K562 (cell line): ENCODE data around the gene IL12RB2. TPM values are rescaled to one million over a fixed set of nuclear protein-coding genes. Genes with fewer than 3 reads are reported as not detected.

Experiments used
- ADNP ChIP-seq: fragments of 200-800 bp; sonication (Bioruptor generic); IDR thresholded peaks from 2 replicates; pipeline ENCODE4 v1.6.1; 2016; ENCODE audit warnings: missing genetic modification characterization, missing compliant biosample characterization
- ARID3A ChIP-seq: IDR thresholded peaks from 2 replicates; pipeline ENCODE4 v1.6.1; 2012; ENCODE audit warnings: low read depth, low read length, improper control_type of control experiment, borderline replicate concordance
- CHCHD3 ChIP-seq: fragments of 250-450 bp; sonication (Bioruptor Pico); IDR thresholded peaks from 2 replicates; pipeline ENCODE4 v2.1.2; 2022; ENCODE audit warnings: mild to moderate bottlenecking
- CREM ChIP-seq: IDR thresholded peaks from 2 replicates; pipeline ENCODE4 v1.6.1; 2014; ENCODE audit warnings: antibody characterized with exemption, low read depth
- CTCF ChIP-seq, 3 experiments: IDR thresholded peaks in 2 of 3; conservative IDR thresholded peaks in 1 of 3; 2 replicates each; pipeline ENCODE4 v1.5.1; 2011 to 2012; ENCODE audit warnings: low read length in 3 of 3, mild to moderate bottlenecking in 3 of 3, control low read depth in 2 of 3, improper control_type of control experiment in 1 of 3, inconsistent platforms in 1 of 3, low read depth in 1 of 3, mixed read lengths in 1 of 3, moderate library complexity in 1 of 3; ENCODE audit not compliant: insufficient read depth in 2 of 3
- E2F3 ChIP-seq: fragments of 250-450 bp; sonication (Bioruptor Pico); IDR thresholded peaks from 2 replicates; pipeline ENCODE4 v1.4.0; 2020; ENCODE audit warnings: mild to moderate bottlenecking
- EGR1 ChIP-seq: fragments of 450-650 bp; conservative IDR thresholded peaks from 2 replicates; pipeline ENCODE4 v1.6.1; 2017; ENCODE audit warnings: mild to moderate bottlenecking
- ETV1 ChIP-seq: fragments of 450-650 bp; conservative IDR thresholded peaks from 2 replicates; pipeline ENCODE4 v1.6.1; 2016; ENCODE audit warnings: missing genetic modification characterization, control low read depth, low read depth, missing compliant biosample characterization
- FOSL1 ChIP-seq: fragments of 200-800 bp; sonication (Bioruptor generic); conservative IDR thresholded peaks from 2 replicates; pipeline ENCODE4 v1.6.1; 2016; ENCODE audit warnings: missing genetic modification characterization, missing compliant biosample characterization
- HCFC1 ChIP-seq: IDR thresholded peaks from 2 replicates; pipeline ENCODE4 v1.6.1; 2012; ENCODE audit warnings: low read depth, low read length, improper control_type of control experiment
- LCOR ChIP-seq: sonication (generic); formaldehyde crosslinking; IDR thresholded peaks from 2 replicates; pipeline ENCODE4 v1.8.0; 2022; ENCODE audit warnings: mild to moderate bottlenecking, missing genetic modification reagents
- MAFF ChIP-seq: IDR thresholded peaks from 2 replicates; pipeline ENCODE4 v1.6.1; 2012; ENCODE audit warnings: low read length, improper control_type of control experiment
- MNT ChIP-seq, 2 experiments: fragments of 450-650 bp; conservative IDR thresholded peaks; 2 replicates each; pipeline ENCODE4 v1.6.1; 2017; ENCODE audit warnings: mild to moderate bottlenecking in 2 of 2, moderate library complexity in 2 of 2
- NCOA4 ChIP-seq: fragments of 450-650 bp; IDR thresholded peaks from 2 replicates; pipeline ENCODE4 v1.6.1; 2018; ENCODE audit warnings: mild to moderate bottlenecking; ENCODE audit not compliant: partially characterized antibody
- NELFE ChIP-seq: IDR thresholded peaks from 2 replicates; pipeline ENCODE4 v1.6.1; 2011; ENCODE audit warnings: mild to moderate bottlenecking; ENCODE audit not compliant: insufficient read depth, insufficient read length
- NFIC ChIP-seq: fragments of 450-650 bp; IDR thresholded peaks from 2 replicates; pipeline ENCODE4 v1.6.1; 2017; ENCODE audit warnings: mild to moderate bottlenecking, inconsistent platforms
- PHF20 ChIP-seq: fragments of 450-650 bp; IDR thresholded peaks from 2 replicates; pipeline ENCODE4 v1.6.1; 2018; ENCODE audit not compliant: partially characterized antibody
- RBM25 ChIP-seq: fragments of 200-400 bp; formaldehyde crosslinking; IDR thresholded peaks from 2 replicates; pipeline ENCODE4 v1.6.1; 2018; ENCODE audit warnings: low read length, low read depth, moderate library complexity; ENCODE audit not compliant: severe bottlenecking
- SRSF9 ChIP-seq: fragments of 200-400 bp; formaldehyde crosslinking; IDR thresholded peaks from 2 replicates; pipeline ENCODE4 v1.6.1; 2017; ENCODE audit warnings: low read depth, low read length, borderline replicate concordance
- TFAM ChIP-seq: fragments of 250-450 bp; sonication (Bioruptor Pico); conservative IDR thresholded peaks from 2 replicates; pipeline ENCODE4 v1.5.0; 2021; ENCODE audit warnings: mild to moderate bottlenecking, moderate library complexity
- THRA ChIP-seq: fragments of 450-650 bp; IDR thresholded peaks from 2 replicates; pipeline ENCODE4 v1.6.1; 2017; ENCODE audit warnings: mild to moderate bottlenecking, moderate library complexity
- THRAP3 ChIP-seq: fragments of 450-650 bp; IDR thresholded peaks from 2 replicates; pipeline ENCODE4 v1.6.1; 2016; ENCODE audit warnings: mild to moderate bottlenecking, inconsistent platforms, borderline replicate concordance
- ZNF584 ChIP-seq: fragments of 200-800 bp; sonication (Bioruptor generic); IDR thresholded peaks from 2 replicates; pipeline ENCODE4 v1.6.1; 2016; ENCODE audit warnings: low read depth, mild to moderate bottlenecking, missing genetic modification characterization, missing compliant biosample characterization
- polyA plus RNA-seq, 8 experiments: library from polyadenylated mRNA; depleted of rRNA in 4 of 8; stranded (reverse) in 5 of 8; unstranded in 3 of 8; fragments of >200 nt; fragmentation: Nextera tagmentation in 2 of 8; fragmentation: Illumina TruSeq in 1 of 8; extraction: Ambion mirVana in 2 of 8; extraction: Trizol in 1 of 8; gene quantifications; 2 replicates each; pipeline versions ENCODE4 v1.2.1 to v1.2.3, GENCODE V29; 2011 to 2014; ENCODE audit warnings: inconsistent platforms in 1 of 8, missing spikeins in 1 of 8
- total RNA-seq, 7 experiments: library from RNA; depleted of rRNA in 6 of 7; stranded (reverse); fragments of >200 nt in 6 of 7; fragmentation: Illumina TruSeq in 2 of 7; extraction: Trizol in 2 of 7; gene quantifications; 2 replicates each; pipeline versions ENCODE4 v1.2.1 to v1.2.3, GENCODE V29; 2011 to 2021; ENCODE audit warnings: low replicate concordance in 1 of 7

Gene IL12RB2
- total and polyA plus RNA-seq, 9 of the 15 experiments (the other 6 are each of a cell fraction or from before 2014, with no cell fraction given) = 0.39 to 3.3 (median 1.9) TPM

- no peak for TF ChIP-seq ARID3A
- 0 out of 2 replicates have a peak, but pooled peaks have one; percentile 36 for TF ChIP-seq LCOR
- peak; percentile 69 to 87 (median 84) for TF ChIP-seq CTCF (IDR thresholded peaks at IDR 0.05 in 2 of 3, conservative IDR thresholded peaks at IDR 0.05 in 1 of 3; ENCODE audit: insufficient read depth in 2 of 3, low read depth in 1 of 3, low read length in 3 of 3)
- no peak for TF ChIP-seq NCOA4
- no peak for TF ChIP-seq TFAM (CRISPR knock-in tag)
- no peak for TF ChIP-seq ZNF584
- TF ChIP-seq CHCHD3 = no peak
- TF ChIP-seq THRA = no peak
- TF ChIP-seq MNT (conservative IDR thresholded peaks at IDR 0.05) = no peak
- no peak for TF ChIP-seq SRSF9
- TF ChIP-seq HCFC1 = no peak
- TF ChIP-seq PHF20 = no peak
- 0 out of 2 replicates have a peak, but pooled peaks have one; percentile 16 for TF ChIP-seq FOSL1 (tag)
- TF ChIP-seq CREM = no peak
- no peak for TF ChIP-seq ETV1 (tag)
- no peak for TF ChIP-seq THRAP3
- TF ChIP-seq EGR1 = no peak
- TF ChIP-seq ADNP (tag) = no peak
- no peak for TF ChIP-seq MAFF
- no peak for TF ChIP-seq RBM25
- TF ChIP-seq NFIC = no peak
- no peak for TF ChIP-seq NELFE
- no peak for TF ChIP-seq E2F3
Measured at GRCh38 chr1:67347688-67348472, 40.2 kb downstream of the IL12RB2 start (continued).
